Measurements from ENCODE around the gene PTH1R.

The PTH1R gene

GRCh38 chr3:46946856-46947545 lies 69.5 kb downstream of the PTH1R start:
- peak; percentile 52 for DNase-seq (ENCODE audit: low read depth)

DNA sequence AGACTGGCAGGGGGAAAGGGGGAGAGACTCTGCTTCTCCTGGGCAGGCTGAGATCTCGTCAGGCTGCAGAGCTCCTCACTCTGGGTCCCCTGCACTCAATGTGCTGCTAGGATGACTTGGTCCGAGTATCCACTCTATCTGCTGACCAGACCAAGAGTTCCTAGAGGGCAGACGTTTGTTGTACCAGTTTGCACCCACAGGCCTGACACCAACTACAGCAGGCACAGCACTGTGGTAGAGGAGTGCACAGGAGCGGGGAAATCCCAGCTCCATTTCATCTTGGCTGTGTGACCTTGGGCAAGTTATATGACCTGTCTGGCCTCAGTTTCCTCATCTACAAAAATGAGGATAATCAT lies 70.0 kb downstream of the PTH1R start:
- no peak for DNase-seq (ENCODE audit: low read depth)

DNA sequence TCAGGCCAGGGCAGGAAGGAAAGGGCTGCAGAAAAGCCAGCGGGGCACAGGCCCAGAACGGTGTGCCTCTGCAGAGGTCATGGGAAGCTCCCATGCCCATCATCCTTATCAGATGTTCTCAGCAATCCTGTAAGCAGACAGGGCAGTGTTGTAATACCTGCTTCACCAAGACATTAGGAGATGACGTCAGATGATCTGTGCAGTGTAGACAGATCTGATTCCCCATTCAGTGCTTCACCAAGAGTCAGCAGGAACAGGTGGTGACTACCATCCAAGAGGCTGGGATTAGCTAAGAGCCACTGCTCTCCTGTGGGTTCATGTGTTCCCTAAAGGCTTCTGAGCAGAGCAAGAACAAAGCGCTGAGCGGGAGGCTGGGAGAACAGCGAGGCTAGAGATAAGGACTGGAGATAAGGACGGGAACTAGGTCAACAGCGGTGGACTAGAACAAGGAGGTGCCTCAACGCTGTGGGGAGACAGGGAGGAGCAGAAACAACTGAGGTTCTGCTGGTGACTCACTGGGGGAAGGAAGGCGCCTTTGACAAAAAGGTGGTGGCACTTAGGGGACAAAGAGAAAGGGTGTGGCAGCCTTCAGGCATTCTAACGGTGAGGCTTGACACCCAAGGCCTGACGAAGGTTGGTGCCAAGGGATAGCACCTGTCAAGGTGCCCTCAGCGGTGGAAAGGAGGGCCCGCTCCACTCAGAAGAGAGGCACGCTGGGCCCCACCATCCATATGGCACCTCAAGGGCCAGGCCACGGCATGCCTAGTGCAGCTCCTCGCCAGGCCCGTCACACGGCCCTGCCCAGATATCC lies 70.7 kb downstream of the PTH1R start:
- peak; percentile 54 for DNase-seq (ENCODE audit: low read depth)

- DNase-seq (ENCODE audit: low read depth), result no peak
These were observed 71.5 kb downstream of the PTH1R start for GRCh38 chr3:46948830-46949671.

GRCh38 chr3:46950177-46950576 lies 72.7 kb downstream of the PTH1R start:
- DNase-seq (ENCODE audit: low read depth), result no peak

GRCh38 chr3:46950650-46951241 lies 73.2 kb downstream of the PTH1R start:
- no peak for DNase-seq (ENCODE audit: low read depth)

- DNase-seq (ENCODE audit: low read depth), result no peak
These were observed 75.3 kb downstream of the PTH1R start for GRCh38 chr3:46952813-46953212.
